Inferior parietal cortex (tissue), 1 donor: ENCODE data around the gene TRIM66.

Experiments
- DNase-seq: peaks from one replicate; pipeline ENCODE4 v3.0.0-alpha.2; 2016; ENCODE audit errors: extremely low spot score

Gene TRIM66

GRCh38 chr11:8715501-8715900 lies 33.0 kb upstream of the TRIM66 start:
- DNase-seq: no peak

GRCh38 chr11:8714622-8715225 lies 32.3 kb upstream of the TRIM66 start:
- DNase-seq: no peak

- DNase-seq: no peak
Measured at GRCh38 chr11:8713760-8714454, 31.4 kb upstream of the TRIM66 start.

GRCh38 chr11:8712506-8712905 lies 30.0 kb upstream of the TRIM66 start:
- DNase-seq: no peak

GRCh38 chr11:8711895-8712442 lies 29.5 kb upstream of the TRIM66 start:
- DNase-seq: no peak

- no peak for DNase-seq
Measured at GRCh38 chr11:8709777-8710176, 27.3 kb upstream of the TRIM66 start.

- DNase-seq: no peak
Measured at GRCh38 chr11:8709002-8709672, 26.7 kb upstream of the TRIM66 start.

GRCh38 chr11:8707541-8708191 lies 25.2 kb upstream of the TRIM66 start:
- DNase-seq: no peak

GRCh38 chr11:8706673-8707432 lies 24.4 kb upstream of the TRIM66 start:
- DNase-seq: no peak

- no peak for DNase-seq
Measured at GRCh38 chr11:8705146-8705545, 22.7 kb upstream of the TRIM66 start.

- DNase-seq: no peak
Measured at GRCh38 chr11:8704136-8704535, 21.7 kb upstream of the TRIM66 start.

GRCh38 chr11:8702598-8702915 lies 20.1 kb upstream of the TRIM66 start:
- no peak for DNase-seq

- DNase-seq: no peak
Measured at GRCh38 chr11:8701891-8702597, 19.6 kb upstream of the TRIM66 start.

- no peak for DNase-seq
Measured at GRCh38 chr11:8699903-8700302, 17.4 kb upstream of the TRIM66 start.

- DNase-seq: no peak
Measured at GRCh38 chr11:8698917-8699441, 16.5 kb upstream of the TRIM66 start.

GRCh38 chr11:8698379-8698851 lies 15.9 kb upstream of the TRIM66 start:
- DNase-seq: no peak

GRCh38 chr11:8697054-8697453 lies 14.6 kb upstream of the TRIM66 start:
- DNase-seq: no peak

GRCh38 chr11:8694137-8694536 lies 11.7 kb upstream of the TRIM66 start:
- no peak for DNase-seq

GRCh38 chr11:8693555-8693954 lies 11.1 kb upstream of the TRIM66 start:
- DNase-seq: no peak

GRCh38 chr11:8693010-8693551 lies 10.6 kb upstream of the TRIM66 start:
- no peak for DNase-seq
